Dendritic cell treated with granulocyte-macrophage colony-stimulating factor and Interleukin-4, amounts not matched to agents 40 ng/mL and 50 ng/mL, for 4 days (primary cell): ENCODE results near the gene CRBN.

Experiments
- H3K27ac Mint-ChIP-seq: one replicate; pipeline ENCODE4 v1.8.0; 2022; ENCODE audit warnings: mild to moderate bottlenecking, mixed read lengths
- H3K27me3 Mint-ChIP-seq: one replicate; pipeline ENCODE4 v1.8.0; 2022; ENCODE audit warnings: mild to moderate bottlenecking, mixed read lengths
- H3K36me3 Mint-ChIP-seq: one replicate; pipeline ENCODE4 v1.8.0; 2022; ENCODE audit warnings: low read depth, mixed read lengths
- H3K4me1 Mint-ChIP-seq: one replicate; pipeline ENCODE4 v1.8.0; 2022; ENCODE audit warnings: low read depth, mixed read lengths
- H3K4me3 Mint-ChIP-seq: one replicate; pipeline ENCODE4 v1.8.0; 2022; ENCODE audit warnings: mild to moderate bottlenecking, moderate library complexity, mixed read lengths
- H3K9me3 Mint-ChIP-seq: one replicate; pipeline ENCODE4 v1.8.0; 2022; ENCODE audit warnings: mixed read lengths
- intact Hi-C: fragments of 100-400 bp; cut with micrococcal nuclease; formaldehyde crosslinking; loops from one replicate; pipeline ENCODE4 v1.15.0; 2022

CRBN gene

GRCh38 chr3:3149560-3149959, 29.9 kb downstream of the CRBN start:
- H3K36me3 Mint-ChIP-seq = peaks cover 85% of the 10 kb centered on the region
- no peaks in the 10 kb centered on the region for H3K9me3 Mint-ChIP-seq
- no peaks in the 10 kb centered on the region for H3K27me3 Mint-ChIP-seq
- intact Hi-C loops = no loop called here
- no peaks in the 10 kb centered on the region for H3K4me1 Mint-ChIP-seq
- no peak overlapping the region for H3K4me3 Mint-ChIP-seq
- no peak overlapping the region for H3K27ac Mint-ChIP-seq

DNA sequence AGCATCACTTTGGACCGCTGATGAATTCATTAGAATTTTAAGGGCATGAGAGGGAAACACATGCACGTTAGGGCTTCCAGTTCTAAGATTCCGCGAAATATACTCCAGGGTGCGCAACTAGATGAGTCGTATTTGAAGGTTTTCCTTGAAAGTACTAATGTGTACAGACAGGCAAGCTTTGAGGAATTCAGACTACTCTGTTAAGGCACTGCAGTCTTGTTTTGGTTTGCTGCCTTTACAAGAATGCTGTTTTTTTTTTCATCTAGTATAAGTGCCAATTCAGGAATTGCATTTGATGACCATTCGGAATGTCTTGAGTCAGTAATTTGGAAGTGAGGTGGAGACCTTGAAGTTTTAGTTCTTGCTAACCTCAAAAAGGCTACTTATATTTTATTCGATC, 33.7 kb downstream of the CRBN start:
- Mint-ChIP-seq H3K9me3 (no peaks in the 10 kb centered on the region), H3K36me3 (peaks cover 89% of the 10 kb centered on the region), H3K4me1 (no peaks in the 10 kb centered on the region), H3K27ac (no peak overlapping the region), H3K27me3 (no peaks in the 10 kb centered on the region), H3K4me3 (no peak overlapping the region)
- intact Hi-C loops = no loop called here

GRCh38 chr3:3141939-3142338, 37.6 kb downstream of the CRBN start:
- intact Hi-C loops = no loop called here
- no peaks in the 10 kb centered on the region for H3K9me3 Mint-ChIP-seq
- H3K27me3 Mint-ChIP-seq = no peaks in the 10 kb centered on the region
- no peak overlapping the region for H3K27ac Mint-ChIP-seq
- H3K4me3 Mint-ChIP-seq = no peak overlapping the region
- H3K4me1 Mint-ChIP-seq = peaks cover 6% of the 10 kb centered on the region
- peaks cover 96% of the 10 kb centered on the region for H3K36me3 Mint-ChIP-seq

DNA sequence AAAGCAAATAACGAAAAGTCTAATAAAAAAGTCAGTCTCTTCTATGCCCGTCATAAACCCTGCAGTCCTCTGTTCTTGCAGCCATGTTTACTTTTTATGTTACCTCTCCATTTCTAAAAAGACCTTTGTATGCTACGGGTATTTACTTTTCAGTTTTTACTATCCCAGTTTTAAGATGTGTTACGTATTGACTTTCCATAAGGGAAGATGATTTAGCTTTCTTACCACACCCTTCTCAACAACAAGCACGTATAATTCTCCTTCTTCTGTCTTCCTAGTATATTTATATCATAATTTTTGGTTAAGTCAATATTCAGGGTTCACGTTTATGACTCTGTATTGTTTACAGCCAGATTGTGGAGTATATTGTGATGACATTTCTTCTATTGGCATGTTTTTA, 42.0 kb downstream of the CRBN start:
- no peaks in the 10 kb centered on the region for H3K9me3 Mint-ChIP-seq
- peaks cover 61% of the 10 kb centered on the region for H3K36me3 Mint-ChIP-seq
- H3K27me3 Mint-ChIP-seq = no peaks in the 10 kb centered on the region
- no peak overlapping the region for H3K4me3 Mint-ChIP-seq
- H3K27ac Mint-ChIP-seq = no peak overlapping the region
- intact Hi-C loops = no loop called here
- peaks cover 18% of the 10 kb centered on the region for H3K4me1 Mint-ChIP-seq

- no peaks in the 10 kb centered on the region for H3K27me3 Mint-ChIP-seq
- no peaks in the 10 kb centered on the region for H3K9me3 Mint-ChIP-seq
- peaks cover 53% of the 10 kb centered on the region for H3K36me3 Mint-ChIP-seq
- H3K4me1 Mint-ChIP-seq = peaks cover 18% of the 10 kb centered on the region
- intact Hi-C loops = no loop called here
- no peak overlapping the region for H3K4me3 Mint-ChIP-seq
- no peak overlapping the region for H3K27ac Mint-ChIP-seq
These were observed 44.6 kb downstream of the CRBN start for GRCh38 chr3:3134750-3135448.

GRCh38 chr3:3133500-3133899, 46.0 kb downstream of the CRBN start:
- Mint-ChIP-seq H3K27me3 (no peaks in the 10 kb centered on the region), H3K4me1 (peaks cover 20% of the 10 kb centered on the region), H3K4me3 (no peak overlapping the region), H3K36me3 (peaks cover 53% of the 10 kb centered on the region), H3K9me3 (no peaks in the 10 kb centered on the region), H3K27ac (no peak overlapping the region)
- intact Hi-C loops = no loop called here

DNA sequence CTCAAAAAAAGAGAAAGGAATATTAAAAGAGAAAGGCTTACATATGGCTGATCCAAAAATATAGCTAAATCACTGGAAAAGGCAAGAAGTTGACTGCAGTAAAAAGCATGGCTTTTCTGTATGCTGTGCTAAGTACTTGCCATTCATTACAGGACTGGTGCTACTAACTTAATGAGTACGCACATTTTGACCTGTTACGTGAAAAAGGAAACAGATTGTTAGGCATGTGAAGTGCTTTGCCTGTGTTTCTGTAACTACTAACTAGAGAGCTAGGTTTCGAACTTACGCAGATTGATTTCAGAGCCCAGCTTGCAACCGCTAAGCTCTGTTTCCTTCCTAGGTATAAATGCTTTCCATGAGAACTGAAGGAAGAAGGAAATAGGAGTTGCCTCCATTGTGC, 49.9 kb downstream of the CRBN start:
- Mint-ChIP-seq H3K9me3 (no peaks in the 10 kb centered on the region), H3K27me3 (no peaks in the 10 kb centered on the region), H3K4me1 (peaks cover 30% of the 10 kb centered on the region), H3K4me3 (no peak overlapping the region), H3K27ac (no peak overlapping the region), H3K36me3 (peaks cover 47% of the 10 kb centered on the region)
- intact Hi-C loops = loop anchor here (5.0 kb wide), 1 partner anchor 1173 kb away; the partner anchor contains the start of gene SETMAR

- peaks cover 30% of the 10 kb centered on the region for H3K4me1 Mint-ChIP-seq
- peak overlapping the region; percentile 97 for H3K27ac Mint-ChIP-seq
- H3K9me3 Mint-ChIP-seq = no peaks in the 10 kb centered on the region
- peak overlapping the region; percentile 94 for H3K4me3 Mint-ChIP-seq
- H3K27me3 Mint-ChIP-seq = no peaks in the 10 kb centered on the region
- intact Hi-C loops = loop anchor here (2.0 to 5.0 kb wide), 2 partner anchors 51 to 1175 kb away; partner anchors contain the start of genes CRBN and SETMAR
- peaks cover 43% of the 10 kb centered on the region for H3K36me3 Mint-ChIP-seq
These were observed 52.0 kb downstream of the CRBN start for GRCh38 chr3:3127432-3128010.

DNA sequence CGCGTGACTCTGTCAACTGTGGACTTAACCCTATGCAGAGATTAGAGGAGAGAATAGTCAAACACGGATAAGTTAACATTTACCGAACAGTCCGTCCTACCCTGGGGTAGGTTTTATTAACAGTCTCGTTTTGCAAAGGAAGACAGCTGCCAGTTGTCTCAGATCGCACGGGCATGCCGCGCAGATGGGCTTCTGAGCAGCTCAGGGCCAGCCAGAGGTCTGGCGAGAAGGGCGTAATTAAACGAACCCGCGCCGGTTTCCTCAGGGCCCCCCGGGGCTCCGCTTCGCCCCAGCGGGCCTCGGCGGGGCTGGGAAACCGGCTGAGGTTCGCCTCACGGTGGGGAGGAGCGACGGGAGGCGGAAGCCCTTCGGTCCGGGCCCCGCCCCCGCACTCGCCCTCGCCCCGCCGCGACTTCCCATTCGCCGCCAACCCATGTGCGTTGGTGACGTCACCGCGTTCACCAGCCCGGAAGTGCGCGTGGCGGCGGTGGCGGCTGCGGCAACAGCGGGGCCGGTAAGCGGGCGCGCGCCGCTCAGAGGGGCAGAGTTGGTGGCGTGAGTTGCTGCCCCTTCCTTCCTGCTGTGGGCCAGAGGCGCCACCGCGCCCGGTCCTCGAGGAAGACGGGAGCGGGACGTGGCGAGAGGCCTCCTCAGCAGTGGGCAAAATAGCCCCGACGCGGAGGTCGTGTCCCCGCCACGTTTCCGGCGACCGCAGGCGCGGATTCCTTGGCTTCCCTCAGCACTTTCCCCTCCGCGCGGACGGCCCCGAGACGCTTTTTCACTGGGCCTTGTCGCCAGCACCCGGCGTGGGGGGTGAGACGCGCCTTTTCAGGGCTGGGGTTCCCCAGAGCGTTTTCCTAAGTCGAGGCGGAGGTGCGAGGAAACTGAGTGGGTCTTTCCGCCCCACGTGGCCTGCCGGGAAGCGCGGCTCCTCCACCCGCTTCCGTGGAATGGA, 52.7 kb downstream of the CRBN start, which contains the start of gene TRNT1:
Gene TRNT1, plus strand, starts transcription at position 464 of the 955 bp plus-strand sequence. CDS start 2,101 bp downstream, outside the sequence.
- H3K27ac Mint-ChIP-seq = peak within 1 kb of the TSS; percentile 97
- H3K4me1 Mint-ChIP-seq = peaks cover 30% of the 10 kb centered on the region
- intact Hi-C loops = loop anchor here (2.0 to 5.0 kb wide), 2 partner anchors 52 to 1176 kb away; partner anchors contain the start of genes CRBN and SETMAR
- H3K27me3 Mint-ChIP-seq = no peaks in the 10 kb centered on the region
- H3K4me3 Mint-ChIP-seq = peak within 1 kb of the TSS; percentile 94
- no peaks in the 10 kb centered on the region for H3K9me3 Mint-ChIP-seq
- H3K36me3 Mint-ChIP-seq = peaks cover 43% of the 10 kb centered on the region

DNA sequence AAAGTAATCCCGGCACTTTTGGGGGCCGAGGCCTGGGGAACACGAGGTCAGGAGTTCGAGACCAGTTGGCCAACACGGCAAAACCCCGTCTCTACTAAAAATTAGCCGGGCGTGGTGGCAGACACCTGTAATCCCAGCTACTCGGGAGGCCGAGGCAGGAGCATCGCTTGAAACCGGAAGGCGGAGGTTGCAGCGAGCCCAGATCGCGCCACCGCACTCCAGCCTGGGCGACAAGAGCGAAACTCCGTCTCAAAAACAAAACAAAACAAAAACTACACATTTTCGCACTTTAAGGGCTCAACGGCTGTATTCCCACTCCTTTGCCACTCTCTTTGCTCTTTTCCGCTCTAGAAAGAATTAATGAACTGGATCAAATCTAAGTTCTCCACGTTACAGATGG, 53.5 kb downstream of the CRBN start:
- Mint-ChIP-seq H3K27me3 (no peaks in the 10 kb centered on the region), H3K27ac (peak overlapping the region; percentile 97), H3K9me3 (no peaks in the 10 kb centered on the region), H3K36me3 (peaks cover 38% of the 10 kb centered on the region), H3K4me3 (peak overlapping the region; percentile 94), H3K4me1 (peaks cover 30% of the 10 kb centered on the region)
- intact Hi-C loops = loop anchor here (2.0 to 5.0 kb wide), 2 partner anchors 53 to 1176 kb away; partner anchors contain the start of genes CRBN and SETMAR

- intact Hi-C loops = no loop called here
- no peaks in the 10 kb centered on the region for H3K27me3 Mint-ChIP-seq
- H3K4me1 Mint-ChIP-seq = no peaks in the 10 kb centered on the region
- H3K36me3 Mint-ChIP-seq = no peaks in the 10 kb centered on the region
- no peaks in the 10 kb centered on the region for H3K9me3 Mint-ChIP-seq
- no peak overlapping the region for H3K4me3 Mint-ChIP-seq
- no peak overlapping the region for H3K27ac Mint-ChIP-seq
These were observed 60.1 kb downstream of the CRBN start for GRCh38 chr3:3119393-3119851.

DNA sequence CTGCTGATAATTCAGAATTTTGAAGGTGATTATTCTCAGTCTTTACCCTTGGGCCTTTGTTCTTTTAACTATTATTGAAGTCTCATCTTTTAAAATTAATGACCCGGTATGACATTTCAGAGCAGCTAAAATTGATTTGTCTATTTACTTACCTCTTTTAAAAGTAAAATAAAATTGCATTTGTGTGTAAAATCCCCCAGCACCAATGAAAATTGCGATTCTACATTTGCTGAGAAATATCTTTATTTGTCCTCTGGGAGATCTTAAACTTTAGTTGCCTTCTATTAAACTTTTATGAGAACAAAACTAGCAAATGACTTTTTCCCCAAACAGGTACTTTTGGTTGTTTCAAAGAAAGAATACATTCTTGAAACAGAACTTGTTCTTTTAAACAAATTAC, 61.8 kb downstream of the CRBN start:
- no peak overlapping the region for H3K27ac Mint-ChIP-seq
- no peaks in the 10 kb centered on the region for H3K36me3 Mint-ChIP-seq
- H3K9me3 Mint-ChIP-seq = no peaks in the 10 kb centered on the region
- H3K4me1 Mint-ChIP-seq = no peaks in the 10 kb centered on the region
- no peak overlapping the region for H3K4me3 Mint-ChIP-seq
- H3K27me3 Mint-ChIP-seq = no peaks in the 10 kb centered on the region
- intact Hi-C loops = no loop called here

GRCh38 chr3:3113042-3113709, 66.3 kb downstream of the CRBN start:
- H3K4me1 Mint-ChIP-seq = peaks cover 8% of the 10 kb centered on the region
- H3K27me3 Mint-ChIP-seq = no peaks in the 10 kb centered on the region
- intact Hi-C loops = no loop called here
- no peaks in the 10 kb centered on the region for H3K36me3 Mint-ChIP-seq
- H3K27ac Mint-ChIP-seq = no peak overlapping the region
- H3K4me3 Mint-ChIP-seq = no peak overlapping the region
- no peaks in the 10 kb centered on the region for H3K9me3 Mint-ChIP-seq
